ENCODE results near the gene ENOX2.

DNA sequence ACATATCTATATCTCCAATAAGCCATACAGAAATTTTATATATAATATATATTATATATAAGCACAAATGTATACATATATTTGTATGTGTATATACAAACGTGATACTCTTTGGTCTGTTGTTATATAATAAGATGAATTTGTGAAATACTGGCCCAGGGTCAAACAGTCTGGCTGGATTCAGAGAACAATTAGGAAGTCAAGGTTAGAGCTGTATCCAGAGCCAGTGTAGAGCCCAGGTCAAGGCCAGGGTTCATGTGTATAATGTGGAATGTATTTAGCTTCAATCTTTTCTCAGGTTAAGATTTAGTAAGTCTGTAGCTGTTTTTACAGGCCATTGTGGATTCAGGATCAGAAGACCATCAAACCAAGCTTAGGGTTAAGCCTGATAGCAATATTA, 3.8 kb upstream of the ENOX2 start:
- TF ChIP-seq, protein P1, sequence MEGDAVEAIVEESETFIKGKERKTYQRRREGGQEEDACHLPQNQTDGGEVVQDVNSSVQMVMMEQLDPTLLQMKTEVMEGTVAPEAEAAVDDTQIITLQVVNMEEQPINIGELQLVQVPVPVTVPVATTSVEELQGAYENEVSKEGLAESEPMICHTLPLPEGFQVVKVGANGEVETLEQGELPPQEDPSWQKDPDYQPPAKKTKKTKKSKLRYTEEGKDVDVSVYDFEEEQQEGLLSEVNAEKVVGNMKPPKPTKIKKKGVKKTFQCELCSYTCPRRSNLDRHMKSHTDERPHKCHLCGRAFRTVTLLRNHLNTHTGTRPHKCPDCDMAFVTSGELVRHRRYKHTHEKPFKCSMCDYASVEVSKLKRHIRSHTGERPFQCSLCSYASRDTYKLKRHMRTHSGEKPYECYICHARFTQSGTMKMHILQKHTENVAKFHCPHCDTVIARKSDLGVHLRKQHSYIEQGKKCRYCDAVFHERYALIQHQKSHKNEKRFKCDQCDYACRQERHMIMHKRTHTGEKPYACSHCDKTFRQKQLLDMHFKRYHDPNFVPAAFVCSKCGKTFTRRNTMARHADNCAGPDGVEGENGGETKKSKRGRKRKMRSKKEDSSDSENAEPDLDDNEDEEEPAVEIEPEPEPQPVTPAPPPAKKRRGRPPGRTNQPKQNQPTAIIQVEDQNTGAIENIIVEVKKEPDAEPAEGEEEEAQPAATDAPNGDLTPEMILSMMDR (IDR thresholded peaks at IDR 0.05) = no peak
- no peak for TF ChIP-seq EP300 (IDR thresholded peaks at IDR 0.05)

Data from upper lobe of left lung (tissue), 4 donors.